GM19023 (cell line): ENCODE results near the gene FOXQ1.
"Not testable (repeated sequence)": the region's sequence is repeated elsewhere in the genome, so short reads cannot be mapped to it uniquely, and the experiment has no call there.

Experiments used
- ATAC-seq: cut with Tn5 transposase; IDR thresholded peaks from one replicate; pipeline ENCODE4 v1.9.1; 2021; ENCODE audit warnings: mild to moderate bottlenecking, moderate library complexity; ENCODE audit not compliant: unreplicated experiment

The FOXQ1 gene

DNA sequence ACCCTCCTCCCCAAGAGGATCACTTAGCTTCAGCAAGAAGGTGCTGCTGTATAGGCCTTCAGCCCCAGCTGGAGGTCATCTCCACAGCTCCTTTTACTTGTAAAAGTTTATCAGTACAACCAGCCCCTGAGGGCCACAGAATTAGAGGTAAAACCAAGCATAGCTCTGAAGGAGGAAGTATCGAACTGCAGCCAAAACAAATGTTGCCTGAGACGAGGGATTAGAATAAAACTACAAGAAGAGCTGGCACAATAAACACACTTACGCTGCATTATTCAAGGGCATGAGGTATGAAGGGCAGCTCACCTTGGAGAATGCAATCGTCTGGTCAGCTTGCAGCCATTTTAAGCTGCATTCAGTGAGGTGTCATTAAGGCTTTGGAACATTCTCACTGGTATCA is 21.1 kb upstream of the FOXQ1 start:
- ATAC-seq: no peak

- no peak for ATAC-seq
Observed at GRCh38 chr6:1291381-1291780, 20.5 kb upstream of the FOXQ1 start.

DNA sequence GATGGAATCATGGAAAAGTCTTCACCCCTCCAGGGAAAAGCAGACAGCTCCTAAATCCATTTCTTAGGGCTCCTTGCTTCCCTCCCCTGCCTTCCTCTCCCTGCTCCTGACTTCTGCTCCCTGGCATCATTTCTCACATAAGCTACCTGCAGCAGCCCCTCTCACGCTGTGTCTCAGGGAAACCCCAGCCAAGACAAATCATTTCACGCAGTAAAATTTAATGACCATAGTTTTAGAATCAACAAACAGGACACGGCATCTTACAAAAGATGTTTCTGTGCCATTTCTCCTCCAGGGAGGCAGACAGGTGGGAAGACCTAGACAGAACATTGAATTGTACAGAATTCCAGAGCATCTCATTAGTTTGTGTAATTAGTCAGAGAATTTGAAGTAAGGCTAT is 16.5 kb upstream of the FOXQ1 start:
- ATAC-seq: no peak

DNA sequence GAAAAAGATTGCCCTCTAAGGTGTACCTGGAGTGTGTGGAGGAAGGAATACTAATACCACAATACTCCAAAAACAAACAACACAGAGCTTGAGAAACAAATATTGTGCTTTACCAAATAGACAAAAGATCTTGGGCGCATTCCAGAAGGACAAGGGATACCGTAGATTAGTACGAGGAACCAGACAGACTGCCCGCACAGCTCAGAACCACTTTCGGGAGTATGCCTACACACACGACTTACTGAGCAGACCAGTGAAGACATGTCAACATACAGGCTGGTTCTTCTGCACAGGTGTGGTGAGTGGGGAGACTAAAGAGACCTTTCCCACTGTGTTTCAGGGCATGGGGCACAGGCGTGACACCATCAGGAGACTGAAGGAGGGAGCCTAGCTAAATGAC is 15.8 kb upstream of the FOXQ1 start:
- ATAC-seq: no peak

DNA sequence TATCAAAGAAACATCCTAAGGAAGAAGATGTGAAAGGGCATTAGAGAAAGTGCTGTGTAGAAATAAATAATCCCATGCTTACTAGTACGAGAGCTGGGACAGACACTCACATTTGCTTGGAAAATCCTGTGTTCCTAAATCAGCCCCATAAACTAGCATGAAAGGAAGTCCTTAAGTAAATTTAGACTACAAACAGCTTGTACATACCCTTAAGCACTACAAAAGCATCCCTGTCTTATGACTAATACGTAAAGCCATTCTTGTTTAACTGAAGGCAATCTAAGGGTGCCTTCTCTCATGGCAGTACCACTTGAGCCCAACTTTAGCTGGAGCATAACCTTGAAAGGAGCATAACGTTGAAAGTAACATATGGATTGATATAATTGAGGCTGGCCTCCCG is 15.4 kb upstream of the FOXQ1 start:
- ATAC-seq: no peak

GRCh38 chr6:1297746-1298145 is 14.2 kb upstream of the FOXQ1 start:
- no peak for ATAC-seq

DNA sequence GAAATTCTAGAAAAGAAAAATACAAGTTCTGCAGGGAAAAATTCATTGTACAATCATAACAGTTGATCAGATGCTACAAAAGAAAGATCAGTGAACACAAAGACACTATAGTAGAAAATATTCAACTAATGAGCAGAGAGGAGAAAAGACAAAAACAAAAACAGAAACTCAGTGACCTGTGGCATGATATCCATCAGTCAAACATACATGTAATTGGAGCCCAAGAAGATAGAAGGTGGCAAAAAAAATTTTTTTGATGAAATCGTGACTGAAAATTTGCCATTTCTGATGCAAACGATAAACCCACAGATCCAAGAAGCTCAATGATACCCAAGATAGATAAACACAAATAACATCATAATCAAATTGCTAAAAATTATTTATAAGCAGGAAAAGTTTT is 13.1 kb upstream of the FOXQ1 start:
- no peak for ATAC-seq

GRCh38 chr6:1306133-1306532 is 5.8 kb upstream of the FOXQ1 start:
- ATAC-seq: no peak

DNA sequence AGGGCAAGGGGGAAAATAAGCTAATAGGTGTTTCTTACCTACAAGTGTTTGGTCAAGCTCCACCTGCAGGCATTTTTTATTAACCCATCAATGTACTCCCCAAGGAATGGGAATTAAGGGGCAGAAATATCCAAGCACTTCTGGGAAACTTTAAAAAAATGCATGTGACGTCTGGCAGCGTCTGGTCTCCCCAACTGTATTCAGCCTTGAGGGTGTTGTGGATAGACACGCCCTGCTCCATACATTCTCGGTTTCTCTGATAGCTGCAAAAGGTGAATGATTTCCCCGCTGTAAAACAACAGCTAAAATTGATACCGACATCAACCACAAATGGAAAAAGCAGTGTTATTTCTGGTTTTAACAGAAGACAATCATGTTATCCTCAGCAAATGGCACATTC is 2.5 kb upstream of the FOXQ1 start:
- ATAC-seq: no peak

GRCh38 chr6:1310628-1311399 is 1.1 kb upstream of the FOXQ1 start:
- no peak for ATAC-seq

DNA sequence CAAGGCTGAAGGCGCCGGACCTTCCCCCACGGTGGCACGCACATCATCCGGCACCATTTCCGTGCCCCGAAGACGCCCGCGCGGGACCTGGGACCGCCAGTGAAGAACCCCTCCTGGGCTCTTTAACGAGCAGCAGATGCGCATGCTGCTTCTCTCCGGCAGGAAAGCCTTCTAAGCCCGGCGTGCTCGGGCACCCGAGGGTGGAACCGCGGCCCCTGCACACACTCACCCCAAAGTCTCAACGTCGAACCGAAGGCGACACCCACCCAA is 240 bp downstream of the FOXQ1 start:
- no peak for ATAC-seq

DNA sequence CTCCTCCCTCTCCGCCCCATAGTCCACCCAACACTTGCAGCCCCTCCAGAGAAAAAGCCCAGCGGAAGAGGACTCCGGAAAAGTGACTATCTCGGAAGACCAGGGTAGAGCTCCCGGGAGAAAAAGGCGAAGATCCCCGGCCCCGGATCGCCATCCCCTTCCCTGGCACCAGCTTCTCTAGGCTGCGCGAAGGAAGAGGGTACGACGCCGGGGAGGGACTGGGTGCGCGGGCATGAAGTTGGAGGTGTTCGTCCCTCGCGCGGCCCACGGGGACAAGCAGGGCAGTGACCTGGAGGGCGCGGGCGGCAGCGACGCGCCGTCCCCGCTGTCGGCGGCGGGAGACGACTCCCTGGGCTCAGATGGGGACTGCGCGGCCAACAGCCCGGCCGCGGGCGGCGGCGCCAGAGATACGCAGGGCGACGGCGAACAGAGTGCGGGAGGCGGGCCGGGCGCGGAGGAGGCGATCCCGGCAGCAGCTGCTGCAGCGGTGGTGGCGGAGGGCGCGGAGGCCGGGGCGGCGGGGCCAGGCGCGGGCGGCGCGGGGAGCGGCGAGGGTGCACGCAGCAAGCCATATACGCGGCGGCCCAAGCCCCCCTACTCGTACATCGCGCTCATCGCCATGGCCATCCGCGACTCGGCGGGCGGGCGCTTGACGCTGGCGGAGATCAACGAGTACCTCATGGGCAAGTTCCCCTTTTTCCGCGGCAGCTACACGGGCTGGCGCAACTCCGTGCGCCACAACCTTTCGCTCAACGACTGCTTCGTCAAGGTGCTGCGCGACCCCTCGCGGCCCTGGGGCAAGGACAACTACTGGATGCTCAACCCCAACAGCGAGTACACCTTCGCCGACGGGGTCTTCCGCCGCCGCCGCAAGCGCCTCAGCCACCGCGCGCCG is 822 bp downstream of the FOXQ1 start:
- no peak for ATAC-seq

- no peak for ATAC-seq
Observed at GRCh38 chr6:1313384-1313766, 1.5 kb downstream of the FOXQ1 start.

- ATAC-seq: no peak
Observed at GRCh38 chr6:1313767-1314503, 2.0 kb downstream of the FOXQ1 start.

DNA sequence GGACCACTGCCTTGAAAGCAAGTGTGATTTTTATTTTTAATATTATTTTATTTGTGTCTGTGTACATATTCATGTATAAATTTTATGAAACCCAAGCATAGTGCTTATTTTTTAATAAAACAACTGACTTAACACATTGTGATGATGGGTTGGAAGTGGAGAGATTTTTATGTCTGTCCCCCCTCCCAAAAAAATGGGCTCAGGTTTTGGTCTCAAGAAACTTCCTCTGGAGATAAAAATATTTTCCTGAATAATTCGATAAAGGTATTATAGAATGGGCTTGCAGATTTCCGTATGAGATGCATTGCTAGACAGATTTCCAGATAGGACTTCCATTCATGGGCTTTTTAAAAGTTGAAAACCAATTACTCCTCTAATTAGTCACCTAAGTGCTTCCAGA is 2.7 kb downstream of the FOXQ1 start:
- no peak for ATAC-seq

DNA sequence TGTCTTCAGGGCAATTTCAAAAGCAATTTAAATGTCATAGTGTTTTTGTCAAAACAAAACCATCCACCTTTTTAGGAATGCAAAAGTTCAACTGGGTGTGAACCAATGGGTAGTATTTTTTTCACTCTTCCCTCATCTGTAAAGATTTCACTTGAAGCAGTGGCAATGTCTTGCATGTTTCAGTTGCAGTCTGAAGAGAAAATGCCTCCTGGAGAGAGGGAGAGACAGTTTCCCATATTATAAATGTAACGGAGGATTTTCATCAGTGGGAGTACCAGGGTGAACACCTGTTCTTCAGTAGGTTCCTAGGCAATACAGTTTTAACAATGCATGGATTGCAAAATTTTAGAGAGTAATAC is 3.3 kb downstream of the FOXQ1 start:
- no peak for ATAC-seq

- no peak for ATAC-seq
Observed at GRCh38 chr6:1315560-1316386, 3.9 kb downstream of the FOXQ1 start.

GRCh38 chr6:1316489-1316971 is 4.6 kb downstream of the FOXQ1 start:
- no peak for ATAC-seq

DNA sequence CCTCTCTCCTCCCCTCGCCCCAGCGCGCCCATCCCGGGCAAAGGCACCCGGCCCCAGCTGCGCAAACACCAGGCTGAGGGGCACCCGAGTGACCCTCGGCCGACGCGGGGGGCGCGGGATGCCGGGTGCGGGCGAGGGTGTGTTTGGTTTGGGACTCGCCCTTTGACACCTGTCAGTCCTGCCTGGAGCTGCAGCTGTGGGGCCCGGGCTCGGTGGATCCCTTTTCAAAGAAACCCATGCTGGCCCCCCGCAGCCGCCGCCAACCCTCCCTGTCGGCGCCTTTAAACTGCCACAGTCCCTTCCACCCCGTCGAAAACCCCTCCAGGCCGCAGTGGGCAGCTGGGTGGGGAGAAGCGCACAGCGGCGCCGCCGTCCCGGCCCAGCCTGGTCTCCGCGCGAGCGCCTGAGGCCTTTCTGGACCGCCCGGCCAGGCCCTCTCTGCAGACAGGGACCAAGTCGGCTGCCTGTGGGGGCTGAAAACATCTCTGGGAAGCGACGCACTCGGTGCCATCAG is 5.5 kb downstream of the FOXQ1 start:
- ATAC-seq: no peak

GRCh38 chr6:1318036-1318435 is 6.1 kb downstream of the FOXQ1 start:
- ATAC-seq: no peak

- not testable (repeated sequence) for ATAC-seq
Observed at GRCh38 chr6:1318584-1318983, 6.7 kb downstream of the FOXQ1 start.
